NOMO-1 (cell line): Measurements from ENCODE around the gene GAB2.

ENCODE experiments used
- DNase-seq, 2 experiments: peaks; one replicate each; lab custom pipeline; 2025; ENCODE audit not compliant: unreplicated experiment in 2 of 2; lab: John Stamatoyannopoulos, UW

Gene GAB2

GRCh38 chr11:78402847-78403246 lies 14.8 kb downstream of the GAB2 start:
- no peak for DNase-seq

- no peak for DNase-seq
Observed at GRCh38 chr11:78400702-78401101, 16.9 kb downstream of the GAB2 start.

GRCh38 chr11:78400116-78400515 lies 17.5 kb downstream of the GAB2 start:
- DNase-seq: no peak

GRCh38 chr11:78399136-78399535 lies 18.5 kb downstream of the GAB2 start:
- DNase-seq: no peak

GRCh38 chr11:78398715-78399114 lies 18.9 kb downstream of the GAB2 start:
- DNase-seq: no peak

- peak; percentile 61 to 85 for DNase-seq
Observed at GRCh38 chr11:78397398-78397797, 20.2 kb downstream of the GAB2 start.

- no peak for DNase-seq
Observed at GRCh38 chr11:78395597-78395996, 22.0 kb downstream of the GAB2 start.

GRCh38 chr11:78392854-78393253 lies 24.8 kb downstream of the GAB2 start:
- no peak for DNase-seq

GRCh38 chr11:78391424-78391823 lies 26.2 kb downstream of the GAB2 start:
- DNase-seq: no peak

GRCh38 chr11:78390809-78391208 lies 26.8 kb downstream of the GAB2 start:
- DNase-seq: peak; percentile 39 to 67

GRCh38 chr11:78386215-78386941 lies 31.2 kb downstream of the GAB2 start:
- DNase-seq: no peak

GRCh38 chr11:78385205-78385604 lies 32.4 kb downstream of the GAB2 start:
- no peak for DNase-seq

GRCh38 chr11:78384231-78384630 lies 33.4 kb downstream of the GAB2 start:
- DNase-seq: no peak

GRCh38 chr11:78381865-78382264 lies 35.8 kb downstream of the GAB2 start:
- DNase-seq: no peak

- no peak for DNase-seq
Observed at GRCh38 chr11:78380615-78381051, 37.0 kb downstream of the GAB2 start.

- DNase-seq: peak in 1 of 2 experiments; percentile 57
Observed at GRCh38 chr11:78379039-78379670, 38.5 kb downstream of the GAB2 start.

- DNase-seq: no peak
Observed at GRCh38 chr11:78377625-78378418, 39.8 kb downstream of the GAB2 start.

- DNase-seq: no peak
Observed at GRCh38 chr11:78376858-78377257, 40.8 kb downstream of the GAB2 start.

GRCh38 chr11:78374917-78375316 lies 42.7 kb downstream of the GAB2 start:
- DNase-seq: no peak

- no peak for DNase-seq
Observed at GRCh38 chr11:78373689-78374088, 43.9 kb downstream of the GAB2 start.

GRCh38 chr11:78372114-78372768 lies 45.4 kb downstream of the GAB2 start:
- DNase-seq: no peak
